GM03348 (cell line): ENCODE results near the gene FGA.
"Not testable (repeated sequence)": the region's sequence is repeated elsewhere in the genome, so short reads cannot be mapped to it uniquely, and the experiment has no call there.

ENCODE experiments used
- DNase-seq: peaks from one replicate; pipeline ENCODE4 v3.0.0; 2012; ENCODE audit warnings: low spot score

Gene FGA

DNA sequence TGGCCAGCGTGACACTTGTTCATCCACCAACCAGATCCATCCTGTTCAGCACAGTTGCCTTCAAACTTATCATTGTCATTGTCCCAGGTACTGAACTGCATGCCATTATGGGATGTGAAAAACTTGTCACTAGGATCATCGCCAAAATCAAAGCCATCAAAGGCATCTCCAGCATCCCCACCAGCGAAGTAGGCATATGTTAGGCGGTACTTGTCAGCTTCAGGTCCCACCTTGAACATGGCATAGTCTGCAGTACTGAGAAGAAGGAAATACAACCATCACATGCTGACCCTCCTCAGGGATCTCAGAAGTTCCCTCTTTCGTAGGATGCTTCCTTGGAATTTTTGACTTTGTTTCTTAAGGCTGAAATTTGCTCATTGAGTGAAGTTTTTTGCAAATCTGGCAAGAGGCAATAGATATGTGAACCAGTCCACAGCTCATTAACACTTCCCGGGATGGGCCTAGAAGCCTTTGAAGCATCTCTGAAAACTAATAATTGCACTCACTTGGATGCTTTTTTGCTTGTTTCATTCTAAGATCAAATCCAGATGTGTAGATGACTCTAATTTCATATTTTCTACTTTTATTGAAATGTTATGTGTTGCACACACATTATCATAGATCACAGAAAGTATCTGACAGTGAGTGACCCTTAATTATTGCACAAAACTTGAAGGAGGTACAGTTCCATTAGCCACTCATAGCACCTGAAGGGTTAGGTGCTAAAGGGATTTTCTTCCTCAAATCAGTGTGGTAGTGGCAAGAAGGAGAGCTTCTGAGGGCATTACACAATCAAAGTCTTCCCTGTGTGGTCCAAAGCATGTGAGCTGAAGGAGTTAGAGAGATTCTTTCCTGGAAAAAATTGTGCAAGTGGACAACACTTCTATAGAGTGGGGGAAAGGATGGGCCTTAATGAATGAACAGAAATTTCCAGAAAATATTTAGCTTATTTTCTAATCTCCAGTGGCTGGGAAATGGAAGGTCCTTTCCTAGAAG, 16.5 kb upstream of the FGA start:
- no peak for DNase-seq

GRCh38 chr4:154604696-154605200, 14.2 kb upstream of the FGA start:
- no peak for DNase-seq

GRCh38 chr4:154603033-154603943, 12.7 kb upstream of the FGA start:
- DNase-seq: no peak

GRCh38 chr4:154602404-154603020, 12.0 kb upstream of the FGA start:
- no peak for DNase-seq

- DNase-seq: no peak
Measured at GRCh38 chr4:154597798-154598774, 7.5 kb upstream of the FGA start.

- not testable (repeated sequence) for DNase-seq
Measured at GRCh38 chr4:154597281-154597680, 6.7 kb upstream of the FGA start.

- no peak for DNase-seq
Measured at GRCh38 chr4:154595807-154596206, 5.3 kb upstream of the FGA start.

DNA sequence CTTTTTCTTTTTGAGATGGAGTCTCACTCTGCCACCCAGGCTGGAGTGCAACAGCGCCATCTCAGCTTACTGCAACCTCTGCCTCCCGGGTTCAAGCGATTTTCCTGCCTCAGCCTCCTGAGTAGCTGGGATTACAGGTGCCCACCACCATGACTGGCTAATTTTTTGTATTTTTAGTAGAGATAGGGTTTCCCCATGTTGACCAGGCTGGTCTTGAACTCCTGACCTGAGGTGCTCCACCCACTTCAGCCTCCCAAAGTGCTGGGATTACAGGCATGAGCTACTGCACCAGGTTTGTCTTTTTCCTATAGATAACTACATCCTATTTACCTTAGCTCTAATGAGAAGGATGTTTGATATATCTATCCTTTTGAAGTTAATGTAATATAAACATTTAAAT, 3.8 kb upstream of the FGA start:
- not testable (repeated sequence) for DNase-seq

DNA sequence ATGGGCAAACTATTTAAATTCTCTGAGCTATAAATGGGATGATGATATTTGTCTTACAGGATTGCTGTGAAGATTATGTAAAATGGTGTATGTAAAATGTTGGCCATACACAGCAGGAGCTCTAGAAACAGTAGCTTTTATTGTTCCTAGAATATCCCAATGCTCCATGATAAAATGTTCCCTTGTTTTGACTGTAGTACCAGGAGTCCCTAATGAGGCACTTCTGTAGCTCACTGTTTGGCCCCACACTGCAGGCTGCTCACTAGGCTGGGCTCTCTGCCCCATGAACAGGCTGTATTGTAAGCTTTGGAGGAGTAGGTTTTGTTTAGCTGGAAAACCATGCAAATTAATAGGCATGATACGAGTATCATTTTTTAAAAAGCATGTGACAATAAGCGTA, 3.3 kb upstream of the FGA start:
- no peak for DNase-seq

- DNase-seq: no peak
Measured at GRCh38 chr4:154591890-154592289, 1.3 kb upstream of the FGA start.

DNA sequence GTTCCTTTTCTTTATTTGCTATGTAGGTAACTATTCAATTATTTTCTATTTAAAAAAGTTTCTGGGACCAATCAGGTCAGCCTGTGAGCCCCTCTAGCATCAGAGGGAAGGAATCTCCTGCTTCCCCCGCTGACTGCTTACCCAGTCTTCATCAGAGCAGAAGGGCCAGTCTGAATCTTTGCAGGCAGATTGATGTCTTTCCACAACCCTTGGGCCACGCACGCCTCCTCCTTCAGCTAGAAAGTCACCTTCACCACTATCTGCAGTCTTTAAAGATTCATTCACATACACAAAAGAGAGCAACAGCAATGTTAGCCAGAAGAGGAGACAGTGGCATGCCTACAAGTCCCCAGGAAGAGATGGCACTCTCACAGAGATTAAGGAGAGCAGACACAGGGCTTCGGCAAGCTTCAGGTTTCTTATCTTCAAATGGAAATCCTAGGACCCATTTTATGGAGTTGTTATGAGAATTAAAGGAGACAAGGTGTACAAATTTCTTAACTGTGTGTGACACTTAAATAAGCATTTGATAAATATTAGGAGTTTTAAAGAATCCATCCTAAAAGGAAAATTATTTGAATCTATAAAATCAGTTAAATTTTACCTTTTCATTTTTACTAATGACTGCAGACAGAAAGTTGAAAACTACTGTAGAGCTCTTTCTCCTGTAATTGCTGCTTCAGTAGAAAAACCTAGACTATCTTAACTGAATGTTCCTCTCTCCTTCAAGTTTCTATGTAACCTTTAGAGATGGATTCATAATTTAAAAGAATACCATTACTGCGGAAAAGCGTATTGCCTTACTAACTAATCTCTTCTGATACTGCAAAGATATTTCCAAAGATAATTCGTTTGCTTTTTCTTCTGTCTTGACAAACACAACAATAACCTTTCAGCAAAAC, 995 bp downstream of the FGA start:
- DNase-seq: no peak

GRCh38 chr4:154588198-154588597, 2.3 kb downstream of the FGA start:
- DNase-seq: no peak

DNA sequence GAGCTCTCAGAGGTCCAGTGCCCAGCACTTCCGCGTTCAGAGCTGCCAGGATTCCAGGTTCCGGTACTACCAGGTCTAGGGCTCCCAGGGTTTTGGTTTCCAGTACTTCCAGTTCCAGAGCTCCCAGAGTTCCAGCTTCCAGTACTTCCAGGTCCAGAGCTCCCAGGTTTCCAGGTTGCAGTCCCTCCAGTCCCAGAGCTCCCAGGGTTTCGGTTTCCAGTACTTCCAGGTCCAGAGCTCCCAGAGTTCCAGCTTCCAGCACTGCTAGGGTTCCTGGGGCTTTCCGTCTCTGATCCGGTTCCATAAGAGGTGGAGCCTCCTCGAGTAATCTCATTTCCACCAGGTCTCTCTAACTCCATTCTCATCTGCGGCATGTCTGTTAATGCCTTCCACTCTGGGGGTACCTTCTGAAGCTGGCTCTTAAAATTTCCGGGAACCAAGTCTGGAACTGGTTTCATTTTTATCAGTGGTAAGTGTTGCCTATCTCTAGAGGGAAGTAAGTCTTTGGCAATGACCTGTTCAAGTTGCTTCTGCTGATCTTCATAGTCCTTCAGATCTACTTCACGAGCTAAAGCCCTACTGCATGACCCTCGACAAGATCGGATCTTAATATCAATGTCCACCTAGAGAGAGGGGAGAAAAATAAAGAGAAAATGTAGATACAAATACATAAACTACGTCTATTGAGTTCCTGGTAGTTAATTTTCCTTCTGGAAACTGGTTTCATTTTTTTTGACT, 4.1 kb downstream of the FGA start:
- DNase-seq: no peak

GRCh38 chr4:154585369-154586018, 5.0 kb downstream of the FGA start:
- DNase-seq: no peak

- no peak for DNase-seq
Measured at GRCh38 chr4:154584259-154584658, 6.3 kb downstream of the FGA start.

- no peak for DNase-seq
Measured at GRCh38 chr4:154583677-154584076, 6.9 kb downstream of the FGA start.

- no peak for DNase-seq
Measured at GRCh38 chr4:154583230-154583629, 7.3 kb downstream of the FGA start.

DNA sequence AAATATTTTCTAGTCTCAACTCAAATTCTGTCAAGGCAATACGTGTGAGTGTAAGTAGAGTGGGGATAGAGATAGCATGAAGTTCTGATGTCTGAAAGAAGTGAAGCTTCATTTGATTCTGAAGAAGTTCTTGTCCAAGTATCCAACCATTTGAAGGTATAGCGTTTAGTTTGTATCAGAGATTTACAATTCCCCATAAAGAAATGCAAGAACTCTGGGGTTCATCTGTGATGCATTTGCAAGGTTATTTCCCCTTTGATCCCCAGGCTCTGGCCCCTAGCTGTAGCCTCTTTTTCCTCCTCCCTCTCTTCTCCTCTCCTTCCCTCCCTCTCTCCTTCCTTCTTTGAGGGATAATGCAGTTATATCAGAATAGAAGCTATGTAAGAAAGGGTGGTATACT, 7.8 kb downstream of the FGA start:
- DNase-seq: no peak

- DNase-seq: no peak
Measured at GRCh38 chr4:154579927-154580326, 10.6 kb downstream of the FGA start.
